ENCODE data around the gene MCTP1.

Gene MCTP1

DNA sequence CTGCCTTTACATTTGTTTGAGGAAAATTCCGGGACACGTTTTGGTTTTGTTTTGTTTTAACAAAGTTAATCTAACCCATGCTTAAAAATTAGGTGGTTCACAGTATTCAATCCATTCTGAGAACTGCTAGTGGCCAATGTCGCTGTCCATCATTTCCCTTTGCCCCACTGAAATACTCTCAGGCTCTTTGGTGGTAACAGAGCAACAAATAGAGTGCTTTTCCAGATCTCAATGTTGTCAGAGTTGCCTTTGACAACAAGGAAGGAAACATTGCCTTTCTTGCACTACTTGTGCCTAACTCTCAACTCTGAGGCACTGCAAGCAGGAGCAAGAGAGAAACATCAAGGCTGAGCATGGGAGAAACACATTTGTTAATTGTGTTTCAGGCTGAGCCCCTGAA is 154.0 kb downstream of the MCTP1 start:
- no CpG with 5 or more reads among the region's 3 CpGs for WGBS (ENCODE audit: insufficient coverage, insufficient read length)
- Histone ChIP-seq H3K27ac (ENCODE audit: low read length) (no peak overlapping the region), H3K27me3 (ENCODE audit: control insufficient read depth, insufficient read depth, low read length) (no peaks in the 10 kb centered on the region), H3K4me3 (ENCODE audit: low read length) (no peak overlapping the region), H3K36me3 (ENCODE audit: control insufficient read depth, insufficient read depth, low read length) (no peaks in the 10 kb centered on the region), H3K4me1 (ENCODE audit: control insufficient read depth, insufficient read depth, low read length) (no peaks in the 10 kb centered on the region), H3K9me3 (ENCODE audit: control insufficient read depth, insufficient read depth, low read length) (no peaks in the 10 kb centered on the region)
- DNase-seq (ENCODE audit: low read depth, low spot score) = no peak

DNA sequence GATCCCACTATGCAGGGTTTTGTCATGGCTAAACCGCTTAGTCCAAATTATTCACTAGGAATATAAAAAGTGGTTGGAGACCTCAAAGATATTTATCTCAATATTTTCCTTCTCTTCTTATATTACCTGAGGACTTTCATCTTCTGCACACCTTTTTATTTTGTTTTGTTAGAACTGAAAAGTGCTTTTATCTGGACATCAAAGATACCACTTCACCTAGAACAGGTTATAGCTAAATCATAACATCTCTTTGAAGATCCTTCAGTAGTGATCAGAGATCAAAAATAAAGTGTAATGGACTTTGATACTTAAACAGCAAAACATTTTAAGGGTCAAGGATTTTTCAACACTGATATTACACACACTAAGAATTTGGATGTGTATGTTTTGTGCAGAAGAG is 160.2 kb downstream of the MCTP1 start:
- H3K4me1 ChIP-seq (ENCODE audit: control insufficient read depth, insufficient read depth, low read length) = no peaks in the 10 kb centered on the region
- H3K27me3 ChIP-seq (ENCODE audit: control insufficient read depth, insufficient read depth, low read length) = no peaks in the 10 kb centered on the region
- H3K27ac ChIP-seq (ENCODE audit: low read length) = no peak overlapping the region
- H3K9me3 ChIP-seq (ENCODE audit: control insufficient read depth, insufficient read depth, low read length) = no peaks in the 10 kb centered on the region
- DNase-seq (ENCODE audit: low read depth, low spot score) = no peak
- no peak overlapping the region for H3K4me3 ChIP-seq (ENCODE audit: low read length)
- no peaks in the 10 kb centered on the region for H3K36me3 ChIP-seq (ENCODE audit: control insufficient read depth, insufficient read depth, low read length)
- no CpG with 5 or more reads among the region's 1 CpG for WGBS (ENCODE audit: insufficient coverage, insufficient read length)

DNA sequence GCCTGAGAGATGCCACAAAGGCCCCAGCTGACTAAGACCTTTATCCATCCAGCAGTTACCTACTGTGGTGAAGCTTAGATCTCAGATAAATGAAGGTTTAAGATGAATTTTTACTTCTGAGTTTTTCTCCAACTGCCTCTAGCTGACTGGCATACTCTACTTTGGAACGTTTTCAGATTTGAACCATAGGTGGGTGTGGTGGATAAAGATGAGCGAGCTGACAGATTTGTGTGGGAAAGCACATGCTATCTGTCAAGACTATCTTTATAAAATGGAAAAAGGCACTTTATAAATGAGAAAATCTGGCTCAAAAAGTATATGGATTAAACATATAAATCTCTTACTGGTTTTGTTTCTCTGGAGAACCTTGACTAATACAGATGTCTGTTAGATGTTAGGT is 160.8 kb downstream of the MCTP1 start:
- Histone ChIP-seq H3K36me3 (ENCODE audit: control insufficient read depth, insufficient read depth, low read length) (no peaks in the 10 kb centered on the region), H3K4me3 (ENCODE audit: low read length) (no peak overlapping the region), H3K27me3 (ENCODE audit: control insufficient read depth, insufficient read depth, low read length) (no peaks in the 10 kb centered on the region), H3K9me3 (ENCODE audit: control insufficient read depth, insufficient read depth, low read length) (no peaks in the 10 kb centered on the region), H3K27ac (ENCODE audit: low read length) (no peak overlapping the region), H3K4me1 (ENCODE audit: control insufficient read depth, insufficient read depth, low read length) (no peaks in the 10 kb centered on the region)
- WGBS (ENCODE audit: insufficient coverage, insufficient read length) = no CpG with 5 or more reads among the region's 2 CpGs
- DNase-seq (ENCODE audit: low read depth, low spot score) = no peak

DNA sequence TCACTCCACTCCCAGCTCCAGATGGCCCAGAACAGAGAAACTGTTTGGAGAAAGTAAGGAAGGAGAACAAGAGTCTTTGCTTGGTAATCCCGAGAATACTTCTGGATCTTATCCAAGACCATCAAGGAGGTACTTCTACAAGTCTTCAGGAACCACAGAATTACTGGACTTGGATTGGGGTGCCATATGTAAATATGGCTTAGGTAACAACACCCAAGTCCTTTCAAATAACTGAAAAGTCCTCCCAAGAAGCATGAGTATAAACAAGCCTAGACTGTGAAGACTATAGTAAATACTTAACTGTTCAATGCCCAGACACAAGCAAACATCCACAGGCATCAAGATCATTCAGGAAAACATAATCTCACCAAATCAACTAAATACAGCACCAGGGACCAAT is 170.0 kb downstream of the MCTP1 start:
- H3K9me3 ChIP-seq (ENCODE audit: control insufficient read depth, insufficient read depth, low read length) = no peaks in the 10 kb centered on the region
- DNase-seq (ENCODE audit: low read depth, low spot score) = no peak
- peaks cover 2% of the 10 kb centered on the region; the same call in 1 of the 2 replicates for H3K4me1 ChIP-seq (ENCODE audit: control insufficient read depth, insufficient read depth, low read length)
- no peak overlapping the region for H3K4me3 ChIP-seq (ENCODE audit: low read length)
- H3K36me3 ChIP-seq (ENCODE audit: control insufficient read depth, insufficient read depth, low read length) = no peaks in the 10 kb centered on the region
- no peaks in the 10 kb centered on the region for H3K27me3 ChIP-seq (ENCODE audit: control insufficient read depth, insufficient read depth, low read length)
- H3K27ac ChIP-seq (ENCODE audit: low read length) = no peak overlapping the region
- whole genome bisulfite sequencing (ENCODE audit: insufficient coverage, insufficient read length) = no CpG with 5 or more reads among the region's 1 CpG

DNA sequence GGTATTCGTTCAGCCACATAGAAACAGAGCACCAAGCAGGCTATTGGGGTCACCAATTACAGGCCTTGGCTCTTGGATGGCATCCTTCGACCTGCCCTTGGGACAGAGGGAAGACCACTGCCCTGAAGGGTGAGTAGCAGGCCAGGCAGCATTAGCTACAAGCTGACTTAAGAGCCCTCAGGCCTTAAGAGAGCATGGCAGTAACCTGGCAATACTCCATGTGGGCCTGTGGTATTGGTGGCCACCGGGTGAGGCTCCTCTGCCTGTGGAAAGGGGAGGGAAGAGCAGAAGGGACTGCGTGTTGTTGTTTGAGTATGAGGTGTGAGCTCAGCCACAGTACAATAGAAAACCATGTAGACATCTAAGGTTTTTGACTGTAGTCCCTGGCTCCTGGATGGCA is 170.6 kb downstream of the MCTP1 start:
- no peak overlapping the region for H3K4me3 ChIP-seq (ENCODE audit: low read length)
- DNase-seq (ENCODE audit: low read depth, low spot score) = no peak
- no peaks in the 10 kb centered on the region for H3K27me3 ChIP-seq (ENCODE audit: control insufficient read depth, insufficient read depth, low read length)
- no peaks in the 10 kb centered on the region for H3K9me3 ChIP-seq (ENCODE audit: control insufficient read depth, insufficient read depth, low read length)
- no peak overlapping the region for H3K27ac ChIP-seq (ENCODE audit: low read length)
- H3K4me1 ChIP-seq (ENCODE audit: control insufficient read depth, insufficient read depth, low read length) = peaks cover 2% of the 10 kb centered on the region; the same call in 1 of the 2 replicates
- no peaks in the 10 kb centered on the region for H3K36me3 ChIP-seq (ENCODE audit: control insufficient read depth, insufficient read depth, low read length)
- no CpG with 5 or more reads among the region's 4 CpGs for WGBS (ENCODE audit: insufficient coverage, insufficient read length)

DNA sequence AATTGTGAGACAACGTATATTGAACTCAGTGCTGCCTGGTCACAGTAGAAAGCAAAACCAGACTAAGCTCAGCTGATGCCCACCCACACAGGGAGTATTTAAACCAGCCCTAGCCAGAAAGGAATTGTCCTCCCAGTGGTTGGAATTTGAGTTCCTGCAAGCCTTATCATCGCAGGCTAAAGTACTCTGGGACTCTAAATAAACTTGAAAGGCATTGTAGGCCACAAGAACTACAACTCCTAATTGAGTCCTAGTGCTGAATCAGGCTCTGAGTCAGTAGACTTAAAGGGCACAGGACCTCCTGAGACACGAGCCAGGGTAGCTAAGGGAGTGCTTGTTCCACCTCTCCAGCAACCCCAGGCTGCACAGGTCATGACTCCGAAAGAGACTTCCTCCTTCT is 171.4 kb downstream of the MCTP1 start:
- DNase-seq (ENCODE audit: low read depth, low spot score) = no peak
- peaks cover 2% of the 10 kb centered on the region; the same call in 1 of the 2 replicates for H3K4me1 ChIP-seq (ENCODE audit: control insufficient read depth, insufficient read depth, low read length)
- H3K36me3 ChIP-seq (ENCODE audit: control insufficient read depth, insufficient read depth, low read length) = no peaks in the 10 kb centered on the region
- H3K27ac ChIP-seq (ENCODE audit: low read length) = no peak overlapping the region
- no CpG with 5 or more reads among the region's 4 CpGs for WGBS (ENCODE audit: insufficient coverage, insufficient read length)
- H3K9me3 ChIP-seq (ENCODE audit: control insufficient read depth, insufficient read depth, low read length) = no peaks in the 10 kb centered on the region
- H3K27me3 ChIP-seq (ENCODE audit: control insufficient read depth, insufficient read depth, low read length) = no peaks in the 10 kb centered on the region
- no peak overlapping the region for H3K4me3 ChIP-seq (ENCODE audit: low read length)

DNA sequence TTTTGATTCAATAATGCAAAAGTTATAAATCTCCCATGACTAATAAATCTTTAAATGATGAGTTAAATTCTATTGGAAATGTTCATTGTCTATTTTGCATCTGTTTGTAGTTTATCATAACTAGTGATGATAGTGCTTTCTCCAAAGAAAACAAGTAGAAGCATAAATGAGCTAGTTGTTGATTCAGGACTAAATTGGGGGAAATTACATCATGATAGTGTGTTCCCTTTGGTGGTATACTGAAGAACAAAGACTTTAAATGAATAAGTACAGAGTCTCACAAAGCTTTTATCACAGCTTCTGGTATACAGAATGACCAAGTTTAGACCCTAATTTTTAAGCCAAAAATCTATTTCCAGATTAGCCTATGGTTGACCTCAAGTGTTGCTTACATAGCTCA is 173.8 kb downstream of the MCTP1 start:
- H3K9me3 ChIP-seq (ENCODE audit: control insufficient read depth, insufficient read depth, low read length) = no peaks in the 10 kb centered on the region
- H3K27ac ChIP-seq (ENCODE audit: low read length) = no peak overlapping the region
- H3K4me3 ChIP-seq (ENCODE audit: low read length) = no peak overlapping the region
- H3K36me3 ChIP-seq (ENCODE audit: control insufficient read depth, insufficient read depth, low read length) = no peaks in the 10 kb centered on the region
- H3K4me1 ChIP-seq (ENCODE audit: control insufficient read depth, insufficient read depth, low read length) = peaks cover 2% of the 10 kb centered on the region; the same call in 1 of the 2 replicates
- no peaks in the 10 kb centered on the region for H3K27me3 ChIP-seq (ENCODE audit: control insufficient read depth, insufficient read depth, low read length)
- DNase-seq (ENCODE audit: low read depth, low spot score) = no peak

DNA sequence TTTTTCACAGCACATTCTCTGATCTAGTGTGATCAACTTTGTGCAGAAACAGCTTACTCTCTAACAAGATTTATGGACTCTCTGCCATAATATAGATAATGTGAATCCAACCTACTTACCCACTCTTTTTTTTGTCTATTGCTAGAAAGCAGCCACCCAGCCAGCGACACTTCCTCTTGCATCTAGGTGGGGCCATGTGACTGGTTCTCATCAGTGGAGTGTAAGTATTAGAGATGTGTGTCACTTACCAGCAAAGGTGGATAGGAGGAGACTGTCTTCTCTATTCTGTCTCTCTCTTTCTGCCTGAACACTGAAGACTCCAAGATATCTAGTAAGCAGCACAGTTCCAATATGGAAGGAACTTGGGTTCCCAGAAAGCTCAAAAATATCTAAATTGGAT is 174.8 kb downstream of the MCTP1 start:
- Histone ChIP-seq H3K27ac (ENCODE audit: low read length) (no peak overlapping the region), H3K36me3 (ENCODE audit: control insufficient read depth, insufficient read depth, low read length) (no peaks in the 10 kb centered on the region), H3K9me3 (ENCODE audit: control insufficient read depth, insufficient read depth, low read length) (no peaks in the 10 kb centered on the region), H3K4me1 (ENCODE audit: control insufficient read depth, insufficient read depth, low read length) (peaks cover 2% of the 10 kb centered on the region; the same call in 1 of the 2 replicates), H3K4me3 (ENCODE audit: low read length) (no peak overlapping the region), H3K27me3 (ENCODE audit: control insufficient read depth, insufficient read depth, low read length) (no peaks in the 10 kb centered on the region)
- no peak for DNase-seq (ENCODE audit: low read depth, low spot score)
- WGBS (ENCODE audit: insufficient coverage, insufficient read length) = no CpG with 5 or more reads among the region's 1 CpG

DNA sequence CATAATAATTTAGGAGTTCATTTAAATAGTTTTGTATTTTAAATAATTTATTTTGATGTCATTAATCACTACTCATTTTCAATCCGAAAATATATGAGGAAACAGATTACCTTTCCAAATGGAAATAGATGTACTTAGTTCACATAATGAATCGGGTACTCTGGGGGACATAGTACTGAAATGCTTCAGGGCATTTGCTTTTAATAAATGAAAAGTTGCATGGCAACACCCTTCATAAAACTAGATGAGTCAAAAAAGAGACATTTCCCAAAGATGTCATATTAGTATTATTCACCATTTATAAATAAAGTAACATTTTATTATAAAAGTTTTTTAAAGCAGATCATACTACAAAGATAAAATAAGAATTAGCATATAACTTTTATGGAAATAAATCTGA is 177.8 kb downstream of the MCTP1 start:
- H3K4me3 ChIP-seq (ENCODE audit: low read length) = no peak overlapping the region
- H3K27ac ChIP-seq (ENCODE audit: low read length) = no peak overlapping the region
- H3K27me3 ChIP-seq (ENCODE audit: control insufficient read depth, insufficient read depth, low read length) = no peaks in the 10 kb centered on the region
- WGBS (ENCODE audit: insufficient coverage, insufficient read length) = no CpG with 5 or more reads among the region's 2 CpGs
- no peak for DNase-seq (ENCODE audit: low read depth, low spot score)
- H3K4me1 ChIP-seq (ENCODE audit: control insufficient read depth, insufficient read depth, low read length) = no peaks in the 10 kb centered on the region
- H3K36me3 ChIP-seq (ENCODE audit: control insufficient read depth, insufficient read depth, low read length) = no peaks in the 10 kb centered on the region
- no peaks in the 10 kb centered on the region for H3K9me3 ChIP-seq (ENCODE audit: control insufficient read depth, insufficient read depth, low read length)

DNA sequence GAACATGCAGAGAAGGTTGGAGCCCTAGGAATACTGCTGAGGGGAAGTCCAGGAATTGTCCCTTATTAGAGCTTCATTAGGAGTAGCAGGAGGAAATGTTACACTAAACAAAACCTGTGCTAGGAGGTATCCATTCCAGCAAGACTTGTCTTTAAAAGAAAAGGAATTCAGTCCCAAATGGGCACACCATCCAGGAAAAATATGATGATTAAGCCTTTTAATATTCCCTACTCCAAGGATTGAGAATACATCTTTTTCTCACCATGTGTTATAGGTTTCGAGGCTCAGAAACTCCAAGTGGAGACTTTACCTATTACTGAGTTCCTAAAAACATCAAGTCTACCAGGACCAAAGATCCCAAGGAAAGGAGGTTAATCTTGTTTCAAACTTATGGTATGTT is 179.3 kb downstream of the MCTP1 start:
- WGBS (ENCODE audit: insufficient coverage, insufficient read length) = no CpG with 5 or more reads among the region's 1 CpG
- H3K27me3 ChIP-seq (ENCODE audit: control insufficient read depth, insufficient read depth, low read length) = no peaks in the 10 kb centered on the region
- no peak overlapping the region for H3K27ac ChIP-seq (ENCODE audit: low read length)
- no peaks in the 10 kb centered on the region for H3K4me1 ChIP-seq (ENCODE audit: control insufficient read depth, insufficient read depth, low read length)
- no peak for DNase-seq (ENCODE audit: low read depth, low spot score)
- H3K4me3 ChIP-seq (ENCODE audit: low read length) = no peak overlapping the region
- H3K36me3 ChIP-seq (ENCODE audit: control insufficient read depth, insufficient read depth, low read length) = no peaks in the 10 kb centered on the region
- H3K9me3 ChIP-seq (ENCODE audit: control insufficient read depth, insufficient read depth, low read length) = no peaks in the 10 kb centered on the region

DNA sequence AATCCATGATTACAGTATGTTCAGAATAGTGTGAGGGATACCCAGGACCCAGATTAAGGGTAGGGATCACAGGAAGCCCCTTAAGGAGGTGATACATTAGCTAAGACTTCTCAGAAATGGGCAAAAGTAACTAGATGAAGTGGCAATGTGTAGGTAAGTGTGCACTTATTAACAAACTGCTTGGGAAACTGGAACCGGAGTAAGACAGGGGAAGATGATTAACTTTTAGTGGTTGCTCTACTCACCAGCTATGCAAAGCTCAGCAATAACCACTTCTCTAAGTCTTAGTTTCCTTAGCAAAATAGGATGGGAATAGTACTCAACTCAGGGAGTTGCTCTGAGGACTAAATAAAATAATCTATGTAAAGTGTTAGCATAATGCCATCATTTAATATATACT is 182.2 kb downstream of the MCTP1 start:
- no peak for DNase-seq (ENCODE audit: low read depth, low spot score)
- H3K4me3 ChIP-seq (ENCODE audit: low read length) = no peak overlapping the region
- no peaks in the 10 kb centered on the region for H3K9me3 ChIP-seq (ENCODE audit: control insufficient read depth, insufficient read depth, low read length)
- H3K4me1 ChIP-seq (ENCODE audit: control insufficient read depth, insufficient read depth, low read length) = no peaks in the 10 kb centered on the region
- no peaks in the 10 kb centered on the region for H3K27me3 ChIP-seq (ENCODE audit: control insufficient read depth, insufficient read depth, low read length)
- WGBS (ENCODE audit: insufficient coverage, insufficient read length) = no CpG with 5 or more reads among the region's 1 CpG
- no peak overlapping the region for H3K27ac ChIP-seq (ENCODE audit: low read length)
- H3K36me3 ChIP-seq (ENCODE audit: control insufficient read depth, insufficient read depth, low read length) = no peaks in the 10 kb centered on the region
